ENCODE data around the gene AZI2. TPM values are rescaled to one million over a fixed set of nuclear protein-coding genes. Genes with fewer than 3 reads are reported as not detected.

Gene AZI2
- 46.1 TPM for total RNA-seq
- 10 to 100 TPM; 56.6 to 99.0 (median 73.2) TPM for polyA plus RNA-seq (ENCODE audit: insufficient read depth in 1 of 8, insufficient read length in 8 of 8, low replicate concordance in 1 of 8)
- long read RNA-seq, donor 1, full-length matches to known transcripts, result 17 of 17 reads
- long read RNA-seq, donor 1, partial matches to known transcripts, result 0 of 17 reads
- long read RNA-seq, donor 1, other reads (novel, unspliced or antisense), result 0 of 17 reads
- long read RNA-seq, donor 2, full-length matches to known transcripts, result 3 of 3 reads
- long read RNA-seq, donor 2, partial matches to known transcripts, result 0 of 3 reads
- long read RNA-seq, donor 2, other reads (novel, unspliced or antisense), result 0 of 3 reads
- long read RNA-seq, donor 3, full-length matches to known transcripts, result 29 of 29 reads
- long read RNA-seq, donor 3, partial matches to known transcripts, result 0 of 29 reads
- long read RNA-seq, donor 3, other reads (novel, unspliced or antisense), result 0 of 29 reads
- long read RNA-seq, donor 4, full-length matches to known transcripts, result 13 of 46 reads
- long read RNA-seq, donor 4, partial matches to known transcripts, result 5 of 46 reads
- long read RNA-seq, donor 4, other reads (novel, unspliced or antisense), result 28 of 46 reads
- long read RNA-seq, donor 5, full-length matches to known transcripts, result 67 of 67 reads
- long read RNA-seq, donor 5, partial matches to known transcripts, result 0 of 67 reads
- long read RNA-seq, donor 5, other reads (novel, unspliced or antisense), result 0 of 67 reads
- long read RNA-seq, donor 6, full-length matches to known transcripts, result 32 of 32 reads
- long read RNA-seq, donor 6, partial matches to known transcripts, result 0 of 32 reads
- long read RNA-seq, donor 6, other reads (novel, unspliced or antisense), result 0 of 32 reads
- long read RNA-seq, donor 7, full-length matches to known transcripts, result 31 of 31 reads
- long read RNA-seq, donor 7, partial matches to known transcripts, result 0 of 31 reads
- long read RNA-seq, donor 7, other reads (novel, unspliced or antisense), result 0 of 31 reads
- long read RNA-seq, donor 8, full-length matches to known transcripts, result 10 of 10 reads
- long read RNA-seq, donor 8, partial matches to known transcripts, result 0 of 10 reads
- long read RNA-seq, donor 8, other reads (novel, unspliced or antisense), result 0 of 10 reads
- long read RNA-seq, donor 9, full-length matches to known transcripts, result 19 of 19 reads
- long read RNA-seq, donor 9, partial matches to known transcripts, result 0 of 19 reads
- long read RNA-seq, donor 9, other reads (novel, unspliced or antisense), result 0 of 19 reads
- long read RNA-seq, donor 10, full-length matches to known transcripts, result 18 of 98 reads
- long read RNA-seq, donor 10, partial matches to known transcripts, result 12 of 98 reads
- long read RNA-seq, donor 10, other reads (novel, unspliced or antisense), result 68 of 98 reads
- long read RNA-seq, donor 11, full-length matches to known transcripts, result 17 of 17 reads
- long read RNA-seq, donor 11, partial matches to known transcripts, result 0 of 17 reads
- long read RNA-seq, donor 11, other reads (novel, unspliced or antisense), result 0 of 17 reads

- H3K27ac ChIP-seq (ENCODE audit: low read length), result peak within 1 kb of the TSS; percentile 99
- DNase-seq, result peak; percentile 99
- peak within 1 kb of the TSS; percentile 86 for H3K4me3 ChIP-seq (ENCODE audit: low read length)
- peaks cover 3% of the 10 kb centered on the region for H3K36me3 ChIP-seq (ENCODE audit: control insufficient read depth, insufficient read depth, low read length)
- H3K4me1 ChIP-seq (ENCODE audit: control insufficient read depth, insufficient read depth, low read length), result peaks cover 6% of the 10 kb centered on the region
- no peaks in the 10 kb centered on the region for H3K27me3 ChIP-seq (ENCODE audit: control insufficient read depth, insufficient read depth, low read length)
- H3K9me3 ChIP-seq (replicated peaks; ENCODE audit: control insufficient read depth, low read depth, low read length), result peaks cover 18% of the 10 kb centered on the region
- under 1% methylated on average over 77 of the region's 83 CpGs for WGBS (ENCODE audit: insufficient coverage)
These were observed at the start of gene AZI2, which contains the start of gene ZCWPW2 for GRCh38 chr3:28348629-28349468. Gene AZI2, minus strand, starts transcription at chr3:28348824. Its CDS starts 8,207 bp downstream, at chr3:28340617. Gene ZCWPW2, plus strand, starts transcription at chr3:28348721. Its CDS starts 64,348 bp downstream, at chr3:28413069.

- Histone ChIP-seq H3K4me3 (ENCODE audit: low read length) (no peak overlapping the region), H3K27ac (ENCODE audit: low read length) (no peak overlapping the region), H3K4me1 (ENCODE audit: control insufficient read depth, insufficient read depth, low read length) (no peaks in the 10 kb centered on the region), H3K36me3 (ENCODE audit: control insufficient read depth, insufficient read depth, low read length) (no peaks in the 10 kb centered on the region), H3K27me3 (ENCODE audit: control insufficient read depth, insufficient read depth, low read length) (no peaks in the 10 kb centered on the region), H3K9me3 (replicated peaks; ENCODE audit: control insufficient read depth, low read depth, low read length) (peaks cover 19% of the 10 kb centered on the region)
- no CpG with 5 or more reads among the region's 1 CpG for WGBS (ENCODE audit: insufficient coverage)
- no peak for DNase-seq
These were observed 40.4 kb upstream of the AZI2 start for GRCh38 chr3:28388978-28389377.

- Histone ChIP-seq H3K4me1 (ENCODE audit: control insufficient read depth, insufficient read depth, low read length) (no peaks in the 10 kb centered on the region), H3K4me3 (ENCODE audit: low read length) (no peak overlapping the region), H3K27ac (ENCODE audit: low read length) (no peak overlapping the region), H3K27me3 (ENCODE audit: control insufficient read depth, insufficient read depth, low read length) (no peaks in the 10 kb centered on the region), H3K9me3 (replicated peaks; ENCODE audit: control insufficient read depth, low read depth, low read length) (peaks cover 4% of the 10 kb centered on the region), H3K36me3 (ENCODE audit: control insufficient read depth, insufficient read depth, low read length) (no peaks in the 10 kb centered on the region)
- DNase-seq, result no peak
- no CpG with 5 or more reads among the region's 5 CpGs for WGBS (ENCODE audit: insufficient coverage)
These were observed 37.4 kb upstream of the AZI2 start for GRCh38 chr3:28386049-28386448.

- no CpG with 5 or more reads among the region's 4 CpGs for WGBS (ENCODE audit: insufficient coverage)
- Histone ChIP-seq H3K36me3 (ENCODE audit: control insufficient read depth, insufficient read depth, low read length) (no peaks in the 10 kb centered on the region), H3K4me1 (ENCODE audit: control insufficient read depth, insufficient read depth, low read length) (no peaks in the 10 kb centered on the region), H3K27ac (ENCODE audit: low read length) (peak overlapping the region; percentile 65), H3K4me3 (ENCODE audit: low read length) (no peak overlapping the region), H3K27me3 (ENCODE audit: control insufficient read depth, insufficient read depth, low read length) (no peaks in the 10 kb centered on the region), H3K9me3 (replicated peaks; ENCODE audit: control insufficient read depth, low read depth, low read length) (peaks cover 2% of the 10 kb centered on the region)
- DNase-seq, result peak; percentile 97
These were observed 27.8 kb upstream of the AZI2 start for GRCh38 chr3:28376424-28376823.

GRCh38 chr3:28349469-28350000, 911 bp upstream of the AZI2 start:
- no peak for DNase-seq
- Histone ChIP-seq H3K4me3 (ENCODE audit: low read length) (peak overlapping the region; percentile 86), H3K27ac (ENCODE audit: low read length) (peak overlapping the region; percentile 99), H3K27me3 (ENCODE audit: control insufficient read depth, insufficient read depth, low read length) (no peaks in the 10 kb centered on the region), H3K4me1 (ENCODE audit: control insufficient read depth, insufficient read depth, low read length) (peaks cover 6% of the 10 kb centered on the region), H3K9me3 (replicated peaks; ENCODE audit: control insufficient read depth, low read depth, low read length) (peaks cover 19% of the 10 kb centered on the region), H3K36me3 (ENCODE audit: control insufficient read depth, insufficient read depth, low read length) (peaks cover 3% of the 10 kb centered on the region)
- no CpG with 5 or more reads among the region's 13 CpGs for WGBS (ENCODE audit: insufficient coverage)

- H3K4me1 ChIP-seq (ENCODE audit: control insufficient read depth, insufficient read depth, low read length), result peaks cover 6% of the 10 kb centered on the region
- peaks cover 14% of the 10 kb centered on the region for H3K9me3 ChIP-seq (replicated peaks; ENCODE audit: control insufficient read depth, low read depth, low read length)
- no peaks in the 10 kb centered on the region for H3K27me3 ChIP-seq (ENCODE audit: control insufficient read depth, insufficient read depth, low read length)
- peak overlapping the region; percentile 99 for H3K27ac ChIP-seq (ENCODE audit: low read length)
- DNase-seq, result no peak
- WGBS (ENCODE audit: insufficient coverage), result under 1% methylated on average over 15 of the region's 16 CpGs
- H3K36me3 ChIP-seq (ENCODE audit: control insufficient read depth, insufficient read depth, low read length), result peaks cover 3% of the 10 kb centered on the region
- H3K4me3 ChIP-seq (ENCODE audit: low read length), result peak overlapping the region; percentile 86
These were observed 377 bp downstream of the AZI2 start for GRCh38 chr3:28348265-28348628.

- WGBS (ENCODE audit: insufficient coverage), result 17% methylated on average over 7 of the region's 16 CpGs
- Histone ChIP-seq H3K27me3 (ENCODE audit: control insufficient read depth, insufficient read depth, low read length) (no peaks in the 10 kb centered on the region), H3K27ac (ENCODE audit: low read length) (peak overlapping the region; percentile 99), H3K36me3 (ENCODE audit: control insufficient read depth, insufficient read depth, low read length) (no peaks in the 10 kb centered on the region), H3K4me3 (ENCODE audit: low read length) (peak overlapping the region; percentile 86), H3K4me1 (ENCODE audit: control insufficient read depth, insufficient read depth, low read length) (peaks cover 6% of the 10 kb centered on the region), H3K9me3 (replicated peaks; ENCODE audit: control insufficient read depth, low read depth, low read length) (peaks cover 10% of the 10 kb centered on the region)
- DNase-seq, result peak; percentile 61
These were observed 1.0 kb downstream of the AZI2 start for GRCh38 chr3:28347374-28348264.

- DNase-seq, result no peak
- Histone ChIP-seq H3K4me3 (ENCODE audit: low read length) (no peak overlapping the region), H3K9me3 (replicated peaks; ENCODE audit: control insufficient read depth, low read depth, low read length) (no peaks in the 10 kb centered on the region), H3K4me1 (ENCODE audit: control insufficient read depth, insufficient read depth, low read length) (peaks cover 6% of the 10 kb centered on the region), H3K27me3 (ENCODE audit: control insufficient read depth, insufficient read depth, low read length) (no peaks in the 10 kb centered on the region), H3K36me3 (ENCODE audit: control insufficient read depth, insufficient read depth, low read length) (no peaks in the 10 kb centered on the region), H3K27ac (ENCODE audit: low read length) (no peak overlapping the region)
- no CpG with 5 or more reads among the region's 1 CpG for WGBS (ENCODE audit: insufficient coverage)
These were observed 2.9 kb downstream of the AZI2 start for GRCh38 chr3:28345690-28346089.

Measured in muscle of leg (tissue), 16 donors.